ENCODE measurements around the gene LACTB. TPM values are rescaled to one million over a fixed set of nuclear protein-coding genes. Genes with fewer than 3 reads are reported as not detected.

Gene LACTB
- total and polyA plus RNA-seq, 2 of the 13 experiments (the other 11 are each of a cell fraction or from before 2014, with no cell fraction given): 14.8 to 23.0 TPM

DNA sequence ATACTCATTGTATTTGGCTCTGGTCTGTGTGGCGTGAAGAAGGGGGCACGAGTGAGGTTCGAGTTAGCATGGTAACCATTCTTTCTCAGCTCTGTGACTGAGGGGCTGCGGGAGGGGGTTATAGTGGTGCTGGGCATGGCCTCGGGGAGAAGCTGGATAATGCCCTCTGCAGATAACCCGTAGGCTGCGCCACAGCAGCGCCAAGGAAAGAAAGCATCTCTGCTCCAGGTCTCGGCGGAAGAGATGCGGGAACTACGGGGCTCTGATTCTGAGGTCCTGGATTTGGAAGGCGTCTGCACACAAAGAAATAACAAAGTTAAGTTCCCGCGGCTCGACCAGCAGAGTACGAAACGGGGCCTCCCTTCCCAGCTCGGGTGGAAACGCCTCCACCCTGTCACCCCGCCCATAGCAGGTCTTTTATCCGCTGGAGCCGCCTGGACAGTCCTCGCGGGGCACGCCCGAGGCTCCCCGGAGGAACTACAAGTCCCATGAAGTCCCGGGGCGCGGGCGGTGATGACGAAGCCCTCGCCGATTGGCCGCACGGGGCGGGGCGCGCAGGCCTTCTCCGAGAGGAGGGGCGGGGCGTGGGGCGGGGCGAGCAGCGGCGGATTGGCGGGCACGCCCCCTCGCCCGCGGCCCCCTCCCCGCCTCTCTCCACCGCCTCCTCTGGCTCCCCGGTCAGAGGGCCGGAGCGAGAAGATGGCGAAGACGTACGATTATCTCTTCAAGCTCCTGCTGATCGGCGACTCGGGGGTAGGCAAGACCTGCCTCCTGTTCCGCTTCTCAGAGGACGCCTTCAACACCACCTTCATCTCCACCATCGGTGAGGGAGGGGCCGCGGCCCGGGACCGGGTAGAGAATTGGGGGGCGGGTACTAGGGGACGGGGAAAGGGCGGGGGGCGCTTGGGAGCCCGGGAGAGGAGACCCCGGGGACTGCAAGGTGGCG lies 67.5 kb downstream of the LACTB start, which contains the start of gene RAB8B (continued):
- TF ChIP-seq, protein P1, sequence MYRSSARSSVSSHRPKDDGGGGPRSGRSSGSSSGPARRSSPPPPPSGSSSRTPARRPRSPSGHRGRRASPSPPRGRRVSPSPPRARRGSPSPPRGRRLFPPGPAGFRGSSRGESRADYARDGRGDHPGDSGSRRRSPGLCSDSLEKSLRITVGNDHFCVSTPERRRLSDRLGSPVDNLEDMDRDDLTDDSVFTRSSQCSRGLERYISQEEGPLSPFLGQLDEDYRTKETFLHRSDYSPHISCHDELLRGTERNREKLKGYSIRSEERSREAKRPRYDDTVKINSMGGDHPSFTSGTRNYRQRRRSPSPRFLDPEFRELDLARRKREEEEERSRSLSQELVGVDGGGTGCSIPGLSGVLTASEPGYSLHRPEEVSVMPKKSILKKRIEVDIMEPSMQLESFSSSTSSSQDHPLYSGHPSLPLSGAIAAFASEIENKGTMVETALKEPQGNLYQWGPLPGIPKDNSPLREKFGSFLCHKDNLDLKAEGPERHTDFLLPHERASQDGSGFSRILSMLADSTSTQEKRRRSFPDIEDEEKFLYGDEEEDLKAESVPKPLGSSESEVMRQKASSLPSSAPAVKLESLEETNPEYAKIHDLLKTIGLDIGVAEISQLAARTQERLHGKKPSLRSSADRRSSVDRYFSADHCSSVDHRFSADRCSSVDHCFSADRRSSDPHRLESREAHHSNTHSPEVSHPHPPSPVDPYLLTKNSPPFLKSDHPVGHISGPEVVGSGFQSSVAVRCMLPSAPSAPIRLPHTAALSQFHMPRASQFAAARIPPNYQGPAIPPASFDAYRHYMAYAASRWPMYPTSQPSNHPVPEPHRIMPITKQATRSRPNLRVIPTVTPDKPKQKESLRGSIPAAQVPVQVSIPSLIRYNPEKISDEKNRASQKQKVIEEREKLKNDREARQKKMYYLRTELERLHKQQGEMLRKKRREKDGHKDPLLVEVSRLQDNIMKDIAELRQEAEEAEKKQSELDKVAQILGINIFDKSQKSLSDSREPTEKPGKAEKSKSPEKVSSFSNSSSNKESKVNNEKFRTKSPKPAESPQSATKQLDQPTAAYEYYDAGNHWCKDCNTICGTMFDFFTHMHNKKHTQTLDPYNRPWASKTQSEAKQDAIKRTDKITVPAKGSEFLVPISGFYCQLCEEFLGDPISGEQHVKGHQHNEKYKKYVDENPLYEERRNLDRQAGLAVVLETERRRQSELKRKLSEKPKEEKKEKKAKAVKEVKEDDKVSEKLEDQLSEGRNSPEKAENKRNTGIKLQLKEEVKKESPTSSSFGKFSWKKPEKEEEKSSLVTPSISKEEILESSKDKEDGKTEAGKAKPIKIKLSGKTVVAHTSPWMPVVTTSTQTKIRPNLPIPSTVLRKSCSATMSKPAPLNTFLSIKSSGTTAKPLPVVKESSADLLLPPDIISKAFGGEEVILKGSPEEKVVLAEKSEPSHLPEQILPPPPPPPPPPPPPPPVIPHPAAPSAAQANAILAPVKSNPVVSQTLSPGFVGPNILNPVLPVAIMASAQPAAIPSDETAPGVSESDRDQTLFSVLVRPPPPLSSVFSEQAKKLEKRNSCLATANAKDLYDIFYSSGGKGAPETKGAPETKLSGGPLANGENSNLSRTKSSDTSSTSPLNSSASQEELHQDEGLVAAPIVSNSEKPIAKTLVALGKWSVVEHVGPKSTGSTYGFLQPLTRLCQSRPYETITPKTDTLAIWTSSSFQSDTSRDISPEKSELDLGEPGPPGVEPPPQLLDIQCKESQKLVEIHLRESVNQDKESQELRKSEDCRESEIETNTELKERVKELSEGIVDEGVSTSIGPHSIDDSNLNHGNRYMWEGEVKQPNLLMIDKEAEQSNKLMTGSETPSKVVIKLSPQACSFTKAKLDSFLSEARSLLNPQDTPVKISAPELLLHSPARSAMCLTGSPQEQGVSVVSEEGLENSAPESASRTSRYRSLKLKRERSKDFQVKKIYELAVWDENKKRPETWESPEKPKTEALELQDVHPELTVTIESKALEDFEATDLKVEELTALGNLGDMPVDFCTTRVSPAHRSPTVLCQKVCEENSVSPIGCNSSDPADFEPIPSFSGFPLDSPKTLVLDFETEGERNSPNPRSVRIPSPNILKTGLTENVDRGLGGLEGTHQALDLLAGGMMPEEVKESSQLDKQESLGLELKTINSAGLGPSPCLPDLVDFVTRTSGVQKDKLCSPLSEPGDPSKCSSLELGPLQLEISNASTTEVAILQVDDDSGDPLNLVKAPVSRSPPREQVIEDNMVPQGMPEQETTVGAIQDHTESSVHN (CRISPR knock-in tag; IDR thresholded peaks at IDR 0.05): no peak
- TF ChIP-seq, protein P2, sequence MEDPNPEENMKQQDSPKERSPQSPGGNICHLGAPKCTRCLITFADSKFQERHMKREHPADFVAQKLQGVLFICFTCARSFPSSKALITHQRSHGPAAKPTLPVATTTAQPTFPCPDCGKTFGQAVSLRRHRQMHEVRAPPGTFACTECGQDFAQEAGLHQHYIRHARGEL (CRISPR knock-in tag; IDR thresholded peaks at IDR 0.05): no peak
- TF ChIP-seq, protein P3, sequence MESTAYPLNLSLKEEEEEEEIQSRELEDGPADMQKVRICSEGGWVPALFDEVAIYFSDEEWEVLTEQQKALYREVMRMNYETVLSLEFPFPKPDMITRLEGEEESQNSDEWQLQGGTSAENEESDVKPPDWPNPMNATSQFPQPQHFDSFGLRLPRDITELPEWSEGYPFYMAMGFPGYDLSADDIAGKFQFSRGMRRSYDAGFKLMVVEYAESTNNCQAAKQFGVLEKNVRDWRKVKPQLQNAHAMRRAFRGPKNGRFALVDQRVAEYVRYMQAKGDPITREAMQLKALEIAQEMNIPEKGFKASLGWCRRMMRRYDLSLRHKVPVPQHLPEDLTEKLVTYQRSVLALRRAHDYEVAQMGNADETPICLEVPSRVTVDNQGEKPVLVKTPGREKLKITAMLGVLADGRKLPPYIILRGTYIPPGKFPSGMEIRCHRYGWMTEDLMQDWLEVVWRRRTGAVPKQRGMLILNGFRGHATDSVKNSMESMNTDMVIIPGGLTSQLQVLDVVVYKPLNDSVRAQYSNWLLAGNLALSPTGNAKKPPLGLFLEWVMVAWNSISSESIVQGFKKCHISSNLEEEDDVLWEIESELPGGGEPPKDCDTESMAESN (CRISPR knock-in tag; conservative IDR thresholded peaks at IDR 0.05): peak; percentile 69; the same call in 1 of the 2 replicates
- no peak for TF ChIP-seq ELF3 (CRISPR knock-in tag; IDR thresholded peaks at IDR 0.05)
- TF ChIP-seq, protein P4, sequence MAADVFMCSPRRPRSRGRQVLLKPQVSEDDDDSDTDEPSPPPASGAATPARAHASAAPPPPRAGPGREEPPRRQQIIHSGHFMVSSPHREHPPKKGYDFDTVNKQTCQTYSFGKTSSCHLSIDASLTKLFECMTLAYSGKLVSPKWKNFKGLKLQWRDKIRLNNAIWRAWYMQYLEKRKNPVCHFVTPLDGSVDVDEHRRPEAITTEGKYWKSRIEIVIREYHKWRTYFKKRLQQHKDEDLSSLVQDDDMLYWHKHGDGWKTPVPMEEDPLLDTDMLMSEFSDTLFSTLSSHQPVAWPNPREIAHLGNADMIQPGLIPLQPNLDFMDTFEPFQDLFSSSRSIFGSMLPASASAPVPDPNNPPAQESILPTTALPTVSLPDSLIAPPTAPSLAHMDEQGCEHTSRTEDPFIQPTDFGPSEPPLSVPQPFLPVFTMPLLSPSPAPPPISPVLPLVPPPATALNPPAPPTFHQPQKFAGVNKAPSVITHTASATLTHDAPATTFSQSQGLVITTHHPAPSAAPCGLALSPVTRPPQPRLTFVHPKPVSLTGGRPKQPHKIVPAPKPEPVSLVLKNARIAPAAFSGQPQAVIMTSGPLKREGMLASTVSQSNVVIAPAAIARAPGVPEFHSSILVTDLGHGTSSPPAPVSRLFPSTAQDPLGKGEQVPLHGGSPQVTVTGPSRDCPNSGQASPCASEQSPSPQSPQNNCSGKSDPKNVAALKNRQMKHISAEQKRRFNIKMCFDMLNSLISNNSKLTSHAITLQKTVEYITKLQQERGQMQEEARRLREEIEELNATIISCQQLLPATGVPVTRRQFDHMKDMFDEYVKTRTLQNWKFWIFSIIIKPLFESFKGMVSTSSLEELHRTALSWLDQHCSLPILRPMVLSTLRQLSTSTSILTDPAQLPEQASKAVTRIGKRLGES (CRISPR knock-in tag; IDR thresholded peaks at IDR 0.05; ENCODE audit: borderline replicate concordance): no peak
- no peak for TF ChIP-seq ZNF367 (CRISPR knock-in tag; IDR thresholded peaks at IDR 0.05; ENCODE audit: borderline replicate concordance)

Data from HepG2 (cell line).